GM12878 (cell line): ENCODE data around the gene CYS1.

ENCODE experiments used
- CEBPB ChIP-seq, 2 experiments: fragments of 150-350 bp in 1 of 2; IDR thresholded peaks; 2 replicates each; pipeline ENCODE4 v1.6.1; 2012 to 2014; ENCODE audit warnings: low read depth in 2 of 2, low read length in 2 of 2, borderline replicate concordance in 1 of 2, inconsistent platforms in 1 of 2
- EZH2 ChIP-seq: IDR thresholded peaks from 2 replicates; pipeline ENCODE4 v1.6.1; 2012; ENCODE audit warnings: low read depth, mild to moderate bottlenecking, control low read depth, inconsistent platforms, low read length, borderline replicate concordance; ENCODE audit not compliant: control insufficient read depth
- SUZ12 ChIP-seq: fragments of 200-600 bp; sonication (generic); IDR thresholded peaks from one replicate; pipeline ENCODE4 v1.6.1; 2018; ENCODE audit warnings: antibody characterized with exemption, mild to moderate bottlenecking; ENCODE audit not compliant: unreplicated experiment
- TF ChIP-seq, protein P1 (sequence below), 3 experiments: IDR thresholded peaks in 2 of 3; conservative IDR thresholded peaks in 1 of 3; 2 replicates each; pipeline ENCODE4 v1.5.1; 2011; ENCODE audit warnings: low read depth in 3 of 3, low read length in 3 of 3, mild to moderate bottlenecking in 3 of 3, control low read depth in 2 of 3, moderate library complexity in 2 of 3, inconsistent platforms in 1 of 3, mixed read lengths in 1 of 3; ENCODE audit not compliant: control insufficient read depth in 2 of 3, insufficient read depth in 1 of 3; ENCODE audit errors: extremely low read depth in 1 of 3
- TF ChIP-seq, protein P2 (sequence below): IDR thresholded peaks from 2 replicates; pipeline ENCODE4 v1.6.1; 2012; ENCODE audit warnings: low read length, inconsistent platforms

DNA sequence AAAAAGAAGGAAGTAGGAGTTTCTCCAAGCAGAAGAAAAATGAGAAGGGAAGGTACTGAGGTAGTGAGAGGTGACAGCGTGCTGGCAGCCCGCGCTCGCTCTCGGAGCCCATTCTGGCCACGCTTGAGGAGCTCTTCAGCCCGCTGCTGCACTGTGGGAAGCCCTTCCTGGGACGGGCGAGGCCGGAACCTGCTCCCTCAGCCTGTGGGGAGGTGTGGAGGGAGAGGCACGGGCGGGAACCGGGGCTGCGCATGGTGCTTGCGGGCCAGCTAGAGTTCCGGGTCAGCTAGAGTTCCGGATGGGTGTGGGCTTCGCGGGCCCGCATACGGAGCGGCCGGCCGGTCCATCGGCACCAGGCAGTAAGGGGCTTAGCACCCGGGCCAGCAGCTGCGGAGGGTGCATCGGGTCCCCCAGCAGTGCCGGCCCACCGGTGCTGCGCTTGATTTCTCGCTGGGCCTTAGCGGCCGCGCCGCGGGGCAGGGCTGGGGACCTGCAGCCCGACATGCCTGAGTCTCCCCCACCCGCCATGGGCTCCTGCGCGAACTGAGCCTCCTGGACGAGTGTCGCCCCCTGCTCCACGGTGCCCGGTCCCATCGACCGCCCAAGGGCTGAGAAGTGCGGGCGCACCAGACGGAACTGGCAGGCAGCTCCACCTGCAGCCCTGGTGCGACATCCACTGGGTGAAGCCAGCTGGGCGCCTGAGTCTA lies 11.1 kb upstream of the CYS1 start:
- TF ChIP-seq, protein P1, sequence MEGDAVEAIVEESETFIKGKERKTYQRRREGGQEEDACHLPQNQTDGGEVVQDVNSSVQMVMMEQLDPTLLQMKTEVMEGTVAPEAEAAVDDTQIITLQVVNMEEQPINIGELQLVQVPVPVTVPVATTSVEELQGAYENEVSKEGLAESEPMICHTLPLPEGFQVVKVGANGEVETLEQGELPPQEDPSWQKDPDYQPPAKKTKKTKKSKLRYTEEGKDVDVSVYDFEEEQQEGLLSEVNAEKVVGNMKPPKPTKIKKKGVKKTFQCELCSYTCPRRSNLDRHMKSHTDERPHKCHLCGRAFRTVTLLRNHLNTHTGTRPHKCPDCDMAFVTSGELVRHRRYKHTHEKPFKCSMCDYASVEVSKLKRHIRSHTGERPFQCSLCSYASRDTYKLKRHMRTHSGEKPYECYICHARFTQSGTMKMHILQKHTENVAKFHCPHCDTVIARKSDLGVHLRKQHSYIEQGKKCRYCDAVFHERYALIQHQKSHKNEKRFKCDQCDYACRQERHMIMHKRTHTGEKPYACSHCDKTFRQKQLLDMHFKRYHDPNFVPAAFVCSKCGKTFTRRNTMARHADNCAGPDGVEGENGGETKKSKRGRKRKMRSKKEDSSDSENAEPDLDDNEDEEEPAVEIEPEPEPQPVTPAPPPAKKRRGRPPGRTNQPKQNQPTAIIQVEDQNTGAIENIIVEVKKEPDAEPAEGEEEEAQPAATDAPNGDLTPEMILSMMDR (IDR thresholded peaks at IDR 0.05 in 2 of 3, conservative IDR thresholded peaks at IDR 0.05 in 1 of 3; ENCODE audit: control insufficient read depth in 2 of 3, extremely low read depth in 1 of 3, insufficient read depth in 1 of 3, low read depth in 3 of 3, low read length in 3 of 3): peak in 1 of 3 experiments; percentile 29; a peak in 1 of 6 replicates
- TF ChIP-seq, protein P2, sequence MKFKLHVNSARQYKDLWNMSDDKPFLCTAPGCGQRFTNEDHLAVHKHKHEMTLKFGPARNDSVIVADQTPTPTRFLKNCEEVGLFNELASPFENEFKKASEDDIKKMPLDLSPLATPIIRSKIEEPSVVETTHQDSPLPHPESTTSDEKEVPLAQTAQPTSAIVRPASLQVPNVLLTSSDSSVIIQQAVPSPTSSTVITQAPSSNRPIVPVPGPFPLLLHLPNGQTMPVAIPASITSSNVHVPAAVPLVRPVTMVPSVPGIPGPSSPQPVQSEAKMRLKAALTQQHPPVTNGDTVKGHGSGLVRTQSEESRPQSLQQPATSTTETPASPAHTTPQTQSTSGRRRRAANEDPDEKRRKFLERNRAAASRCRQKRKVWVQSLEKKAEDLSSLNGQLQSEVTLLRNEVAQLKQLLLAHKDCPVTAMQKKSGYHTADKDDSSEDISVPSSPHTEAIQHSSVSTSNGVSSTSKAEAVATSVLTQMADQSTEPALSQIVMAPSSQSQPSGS: no peak
- TF ChIP-seq SUZ12 (no peak), EZH2 (no peak), CEBPB (IDR thresholded peaks at IDR 0.05; ENCODE audit: borderline replicate concordance in 1 of 2, low read depth in 2 of 2, low read length in 2 of 2) (no peak)
